Fibroblast of pulmonary artery (primary cell): Measurements from ENCODE around the gene ZSWIM2.

ENCODE experiments used
- DNase-seq: peaks from one replicate; pipeline ENCODE4 v3.0.0-alpha.2; 2010; ENCODE audit warnings: low read depth
- H3K4me3 ChIP-seq: replicated peaks from 2 replicates; pipeline ENCODE4 v1.5.1; 2011; ENCODE audit warnings: low read depth, mild to moderate bottlenecking, control low read depth, low read length, moderate library complexity
- TF ChIP-seq, protein P1 (sequence below): IDR thresholded peaks from 2 replicates; pipeline ENCODE4 v1.5.1; 2011; ENCODE audit warnings: mild to moderate bottlenecking, control low read depth, low read length, inconsistent platforms; ENCODE audit errors: missing control alignments

Gene ZSWIM2

DNA sequence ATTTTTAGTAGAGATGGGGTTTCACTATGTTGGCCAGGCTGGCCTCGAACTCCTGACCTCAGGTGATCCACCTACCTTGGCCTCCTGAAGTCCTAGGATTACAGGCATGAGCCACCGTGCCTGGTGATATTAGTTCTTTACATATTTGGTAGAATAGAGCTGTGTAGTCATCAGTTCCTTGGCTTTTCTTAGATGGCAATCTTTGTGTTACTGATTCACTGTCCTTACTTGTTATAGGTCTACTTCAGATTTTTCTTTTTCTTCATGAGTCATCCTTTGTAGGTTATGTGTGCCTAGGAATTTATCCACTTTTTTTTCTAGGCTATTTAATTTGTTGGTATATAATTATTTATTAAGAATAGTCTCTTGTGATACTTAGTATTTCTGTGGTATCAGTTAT is 30.3 kb upstream of the ZSWIM2 start:
- TF ChIP-seq, protein P1, sequence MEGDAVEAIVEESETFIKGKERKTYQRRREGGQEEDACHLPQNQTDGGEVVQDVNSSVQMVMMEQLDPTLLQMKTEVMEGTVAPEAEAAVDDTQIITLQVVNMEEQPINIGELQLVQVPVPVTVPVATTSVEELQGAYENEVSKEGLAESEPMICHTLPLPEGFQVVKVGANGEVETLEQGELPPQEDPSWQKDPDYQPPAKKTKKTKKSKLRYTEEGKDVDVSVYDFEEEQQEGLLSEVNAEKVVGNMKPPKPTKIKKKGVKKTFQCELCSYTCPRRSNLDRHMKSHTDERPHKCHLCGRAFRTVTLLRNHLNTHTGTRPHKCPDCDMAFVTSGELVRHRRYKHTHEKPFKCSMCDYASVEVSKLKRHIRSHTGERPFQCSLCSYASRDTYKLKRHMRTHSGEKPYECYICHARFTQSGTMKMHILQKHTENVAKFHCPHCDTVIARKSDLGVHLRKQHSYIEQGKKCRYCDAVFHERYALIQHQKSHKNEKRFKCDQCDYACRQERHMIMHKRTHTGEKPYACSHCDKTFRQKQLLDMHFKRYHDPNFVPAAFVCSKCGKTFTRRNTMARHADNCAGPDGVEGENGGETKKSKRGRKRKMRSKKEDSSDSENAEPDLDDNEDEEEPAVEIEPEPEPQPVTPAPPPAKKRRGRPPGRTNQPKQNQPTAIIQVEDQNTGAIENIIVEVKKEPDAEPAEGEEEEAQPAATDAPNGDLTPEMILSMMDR: no peak
- no peak overlapping the region for H3K4me3 ChIP-seq
- no peak for DNase-seq

DNA sequence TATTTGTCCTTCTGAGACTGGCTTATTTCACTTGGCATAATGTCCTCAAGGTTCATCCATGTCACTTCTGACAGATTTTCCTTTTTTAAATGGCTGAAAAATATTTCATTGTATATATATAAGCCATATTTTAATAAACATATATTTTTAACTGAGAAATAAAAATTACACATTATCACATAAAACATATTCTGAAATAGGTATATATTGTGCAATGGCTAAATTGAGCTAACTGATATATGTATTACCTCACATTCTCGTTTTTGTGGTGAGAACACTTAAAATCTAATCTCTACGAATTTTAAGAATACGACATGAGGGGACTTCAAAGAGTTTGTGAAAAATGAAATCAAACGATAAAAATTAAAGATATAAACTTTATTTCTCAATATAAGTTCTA is 25.7 kb upstream of the ZSWIM2 start:
- TF ChIP-seq, protein P1: no peak
- H3K4me3 ChIP-seq: no peak overlapping the region
- no peak for DNase-seq

DNA sequence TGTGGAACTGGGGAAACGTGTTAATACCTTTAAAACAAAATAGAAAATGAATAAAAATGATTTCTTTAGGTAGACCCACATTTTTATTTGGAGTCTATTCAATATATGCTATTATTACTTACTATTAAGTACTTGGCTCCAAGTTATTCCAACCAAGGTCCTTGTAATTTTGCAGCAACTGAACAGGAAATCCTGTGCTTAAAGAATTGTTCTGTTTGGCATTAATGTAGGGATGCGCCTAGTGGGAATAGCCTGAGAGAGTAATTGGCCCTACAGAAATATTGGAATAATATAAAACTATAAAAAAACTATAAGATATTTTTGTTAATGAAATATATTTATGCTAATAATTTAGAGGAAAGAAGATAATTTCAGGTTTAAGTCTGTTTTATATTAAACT is 22.9 kb upstream of the ZSWIM2 start:
- no peak for DNase-seq
- H3K4me3 ChIP-seq: no peak overlapping the region
- TF ChIP-seq, protein P1: no peak

DNA sequence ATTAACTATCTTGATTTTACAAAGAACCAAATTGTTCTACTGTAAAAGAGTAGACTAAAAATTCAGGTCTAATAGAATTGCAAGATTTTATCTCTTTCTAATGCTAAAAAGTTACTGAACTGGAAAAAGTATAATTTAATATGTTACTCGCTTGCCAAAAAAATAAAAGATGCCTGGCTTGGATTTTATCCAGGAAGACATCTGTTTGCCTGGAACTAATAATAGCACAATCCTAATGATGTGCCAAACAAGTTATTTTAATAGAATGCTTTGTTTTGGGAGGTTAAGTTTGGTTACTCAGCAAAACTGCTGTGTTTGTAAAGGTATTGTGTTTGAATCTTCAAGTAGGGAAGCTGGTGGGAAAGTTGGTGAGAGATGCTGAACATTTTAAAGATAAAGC is 19.4 kb upstream of the ZSWIM2 start:
- no peak overlapping the region for H3K4me3 ChIP-seq
- peak; percentile 57 for DNase-seq
- TF ChIP-seq, protein P1: no peak

DNA sequence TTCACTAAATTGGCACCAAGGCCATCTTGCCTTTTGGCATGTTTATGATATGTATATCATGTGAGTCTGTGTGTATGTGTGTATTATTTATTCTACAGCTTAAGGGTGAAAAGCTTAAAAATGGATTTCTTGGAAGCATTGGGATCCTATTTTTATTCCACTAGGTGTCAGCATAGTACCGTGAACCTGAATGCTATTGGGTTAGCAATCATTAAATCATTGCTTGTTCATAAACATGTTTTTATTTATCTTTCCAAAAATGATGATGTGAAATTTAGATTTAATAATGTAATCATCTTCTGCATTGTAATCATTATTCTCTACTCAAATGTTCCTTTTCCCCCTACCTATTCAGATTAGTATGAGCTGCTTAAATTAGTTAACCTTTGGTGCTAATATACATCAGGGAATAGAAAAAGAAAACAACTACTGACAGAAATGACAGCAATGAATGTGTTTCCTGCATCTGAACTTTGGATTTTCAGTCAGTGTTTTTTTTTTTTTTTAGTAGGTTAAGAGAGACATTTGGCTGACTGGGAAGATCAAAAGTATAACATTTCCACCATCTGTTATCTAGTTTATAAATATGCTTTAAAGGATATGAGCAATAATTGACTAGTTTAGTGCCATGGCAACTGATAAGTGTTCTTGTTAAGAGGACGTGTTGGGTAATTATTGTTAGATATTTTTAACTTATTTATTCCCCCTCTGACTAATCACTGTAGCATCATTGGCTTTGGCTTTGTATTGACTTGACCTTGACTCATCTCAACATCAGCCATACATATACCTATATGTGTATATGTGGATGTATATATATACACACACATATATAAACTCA is 14.1 kb upstream of the ZSWIM2 start:
- TF ChIP-seq, protein P1: peak; percentile 66
- peak; percentile 75 for DNase-seq
- H3K4me3 ChIP-seq: no peak overlapping the region

DNA sequence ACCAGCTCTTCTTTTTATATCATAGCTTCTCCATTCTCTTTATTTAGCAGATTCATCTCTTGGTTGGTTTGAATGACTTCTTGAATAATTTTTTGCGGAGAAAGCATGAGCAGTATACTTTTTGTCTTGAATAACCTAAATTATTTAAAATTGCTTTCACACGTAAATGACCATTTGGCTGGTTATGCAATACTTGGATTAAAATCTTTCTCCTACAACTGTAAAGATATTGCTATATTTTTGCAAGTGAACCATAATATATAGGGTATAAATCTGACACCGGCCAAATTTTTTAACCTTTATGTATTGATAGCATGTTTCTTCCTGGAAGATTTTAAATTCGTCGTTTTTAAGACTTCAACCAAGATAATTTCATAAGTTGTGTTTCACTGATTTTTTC is 6.2 kb upstream of the ZSWIM2 start:
- DNase-seq: no peak
- TF ChIP-seq, protein P1: no peak
- H3K4me3 ChIP-seq: no peak overlapping the region

DNA sequence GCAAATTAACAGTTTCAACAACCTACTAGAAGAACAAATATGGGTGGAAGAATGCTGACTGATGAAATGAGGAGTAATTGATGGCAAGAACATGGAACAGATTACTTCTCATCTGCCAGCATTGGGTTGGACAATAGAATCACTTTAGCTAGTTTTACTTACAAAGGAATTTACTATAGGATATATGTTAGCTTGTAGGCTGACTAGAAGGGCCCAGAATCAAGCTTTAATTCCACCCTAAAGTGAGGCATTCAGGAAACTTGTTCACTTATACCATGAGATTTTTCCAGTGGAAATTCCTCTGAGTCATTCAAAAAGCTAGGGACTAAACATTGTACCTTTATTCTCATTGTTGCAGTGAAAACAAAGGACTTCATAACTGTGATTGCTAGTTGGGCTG is 5.0 kb upstream of the ZSWIM2 start:
- peak; percentile 63 for DNase-seq
- TF ChIP-seq, protein P1: no peak
- no peak overlapping the region for H3K4me3 ChIP-seq
